GM21515 (cell line): Measurements from ENCODE around the gene MTCH1.
"Not testable (repeated sequence)": the region's sequence is repeated elsewhere in the genome, so short reads cannot be mapped to it uniquely, and the experiment has no call there.

ENCODE experiments used
- ATAC-seq: cut with Tn5 transposase; IDR thresholded peaks from one replicate; pipeline ENCODE4 v1.9.1; 2021; ENCODE audit not compliant: unreplicated experiment

Gene MTCH1

GRCh38 chr6:36955671-36956445, 30.1 kb downstream of the MTCH1 start:
- ATAC-seq = no peak

GRCh38 chr6:36955136-36955535, 30.9 kb downstream of the MTCH1 start:
- ATAC-seq = no peak

GRCh38 chr6:36954262-36954931, 31.6 kb downstream of the MTCH1 start, which contains the start of gene PI16:
TSS of gene PI16 (plus strand) at chr6:36954738. CDS start at chr6:36954761, 23 bp downstream.
- ATAC-seq = no peak

GRCh38 chr6:36953931-36954261, 32.1 kb downstream of the MTCH1 start:
- no peak for ATAC-seq

- no peak for ATAC-seq
Observed at GRCh38 chr6:36949636-36950035, 36.4 kb downstream of the MTCH1 start.

- not testable (repeated sequence) for ATAC-seq
Observed at GRCh38 chr6:36949076-36949475, 36.9 kb downstream of the MTCH1 start.

- no peak for ATAC-seq
Observed at GRCh38 chr6:36947570-36948351, 38.2 kb downstream of the MTCH1 start.

GRCh38 chr6:36946526-36946925, 39.5 kb downstream of the MTCH1 start:
- no peak for ATAC-seq

- no peak for ATAC-seq
Observed at GRCh38 chr6:36945301-36945700, 40.7 kb downstream of the MTCH1 start.

GRCh38 chr6:36944650-36945049, 41.3 kb downstream of the MTCH1 start:
- ATAC-seq = no peak

GRCh38 chr6:36942329-36942728, 43.7 kb downstream of the MTCH1 start:
- ATAC-seq = not testable (repeated sequence)

- not testable (repeated sequence) for ATAC-seq
Observed at GRCh38 chr6:36941561-36941960, 44.4 kb downstream of the MTCH1 start.

GRCh38 chr6:36940027-36940426, 46.0 kb downstream of the MTCH1 start:
- no peak for ATAC-seq

GRCh38 chr6:36939005-36939404, 47.0 kb downstream of the MTCH1 start:
- ATAC-seq = not testable (repeated sequence)

- no peak for ATAC-seq
Observed at GRCh38 chr6:36938536-36938935, 47.5 kb downstream of the MTCH1 start.

GRCh38 chr6:36937896-36938295, 48.1 kb downstream of the MTCH1 start:
- no peak for ATAC-seq

- ATAC-seq = no peak
Observed at GRCh38 chr6:36936824-36937223, 49.2 kb downstream of the MTCH1 start.

GRCh38 chr6:36934901-36935300, 51.1 kb downstream of the MTCH1 start:
- ATAC-seq = no peak

GRCh38 chr6:36933519-36933918, 52.5 kb downstream of the MTCH1 start:
- no peak for ATAC-seq

- ATAC-seq = no peak
Observed at GRCh38 chr6:36933102-36933501, 52.9 kb downstream of the MTCH1 start.

GRCh38 chr6:36930483-36930882, 55.5 kb downstream of the MTCH1 start:
- ATAC-seq = no peak

- no peak for ATAC-seq
Observed at GRCh38 chr6:36929607-36930006, 56.4 kb downstream of the MTCH1 start.
